HG03175 (cell line): ENCODE results near the gene HIPK2.

Experiments
- ATAC-seq: cut with Tn5 transposase; IDR thresholded peaks from one replicate; pipeline ENCODE4 v1.9.1; 2021; ENCODE audit warnings: mild to moderate bottlenecking, moderate library complexity; ENCODE audit not compliant: unreplicated experiment

HIPK2 gene

DNA sequence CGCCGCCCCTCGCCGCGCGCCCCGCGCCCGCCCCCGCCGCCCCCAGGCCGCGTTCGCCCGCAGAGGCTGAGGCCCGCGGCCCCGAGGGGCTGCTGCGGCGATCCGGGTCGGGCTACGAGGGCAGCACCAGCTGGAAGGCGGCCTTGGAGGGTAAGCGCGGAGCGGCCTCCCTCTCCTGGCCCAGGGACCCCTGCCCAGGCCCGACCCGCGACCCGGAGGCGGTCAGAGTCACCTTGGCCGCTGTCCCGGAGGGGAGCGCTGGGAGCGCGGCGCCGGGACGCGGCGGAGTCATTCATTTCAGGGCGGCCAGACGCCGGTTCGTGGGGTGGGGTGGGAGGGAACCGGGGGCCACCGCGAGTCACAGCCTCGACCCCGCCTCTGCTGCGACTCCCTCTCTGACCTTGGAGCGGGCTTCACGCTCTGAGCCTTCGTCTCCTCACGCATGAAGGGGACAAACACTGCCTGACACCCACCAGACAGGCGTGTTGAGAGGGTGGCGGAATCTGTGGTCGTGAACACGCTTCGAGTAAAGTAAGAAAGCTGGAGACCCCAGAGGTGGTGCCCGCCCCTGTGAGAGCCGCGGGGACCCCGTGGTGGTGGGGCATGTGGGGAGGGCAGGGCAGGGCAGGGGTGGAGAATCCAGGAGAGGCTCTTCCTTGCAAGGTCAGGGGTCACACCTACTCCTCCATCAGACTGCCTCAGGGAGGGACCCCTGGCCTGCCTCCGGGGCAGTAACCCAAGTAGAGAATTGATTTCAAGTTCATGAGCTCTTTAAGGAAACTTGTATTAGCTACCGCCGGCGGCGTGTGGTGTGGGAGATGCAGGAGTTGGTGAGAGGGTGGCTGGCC is 253.6 kb downstream of the HIPK2 start:
- ATAC-seq = no peak

DNA sequence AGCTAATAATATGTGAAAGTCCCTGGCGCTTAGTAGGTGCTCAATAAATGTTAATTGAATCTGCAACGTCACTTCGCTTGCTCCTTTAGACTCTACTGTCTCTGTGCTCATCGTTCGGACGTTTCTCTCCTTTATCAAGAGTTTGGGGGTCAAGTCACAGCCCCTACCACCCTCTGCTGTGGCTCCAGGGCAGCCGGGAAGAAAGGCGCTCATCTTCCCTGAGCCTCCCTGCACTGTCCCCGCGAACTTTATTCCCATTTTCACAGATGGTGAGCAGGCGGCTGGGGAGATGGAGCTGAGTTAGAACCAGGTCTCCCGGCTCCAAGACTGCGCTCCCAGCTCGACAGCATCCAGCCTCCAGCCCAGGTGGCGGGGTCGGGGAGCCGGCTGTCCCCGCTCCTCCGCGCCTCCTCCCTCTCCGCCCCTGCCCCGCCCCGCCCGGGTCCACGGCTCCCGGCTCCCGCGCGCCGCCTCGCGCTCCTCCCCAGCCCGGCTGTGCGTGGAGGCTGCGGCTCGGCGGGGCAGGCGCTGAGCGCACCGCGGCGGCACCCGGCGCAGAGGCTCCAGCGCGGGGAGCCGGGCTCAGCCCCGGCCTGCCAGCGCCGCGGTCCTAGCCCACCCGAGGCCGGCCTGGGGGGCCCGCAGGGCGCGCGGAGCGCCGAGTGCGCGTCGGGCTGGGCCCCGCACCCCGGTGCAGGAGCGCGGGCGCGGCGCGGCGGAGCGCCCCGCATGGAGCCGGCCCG is 254.4 kb downstream of the HIPK2 start, which contains the start of gene CLEC2L:
Gene CLEC2L (plus strand): TSS at position 487 of the 743 bp plus-strand sequence. CDS start 243 bp downstream, at position 730.
- ATAC-seq = no peak

DNA sequence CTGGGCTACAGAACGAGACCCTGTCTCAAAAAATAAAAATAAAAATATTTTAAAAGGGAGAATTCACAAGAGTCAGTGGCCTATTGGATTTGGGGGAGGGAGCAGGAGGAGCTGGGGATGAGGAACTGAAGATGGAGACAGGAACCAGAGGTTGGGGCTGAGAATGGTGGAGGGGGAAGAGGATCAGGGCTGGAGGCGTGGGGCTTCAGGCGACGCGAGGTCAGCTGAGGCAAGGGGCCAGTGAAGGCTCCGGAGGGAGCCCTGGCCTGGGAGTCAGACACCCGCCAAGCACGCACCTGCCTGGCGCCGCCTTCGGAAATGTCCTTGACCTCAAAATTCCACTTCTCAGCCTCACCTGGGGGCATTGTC is 255.0 kb downstream of the HIPK2 start:
- no peak for ATAC-seq

DNA sequence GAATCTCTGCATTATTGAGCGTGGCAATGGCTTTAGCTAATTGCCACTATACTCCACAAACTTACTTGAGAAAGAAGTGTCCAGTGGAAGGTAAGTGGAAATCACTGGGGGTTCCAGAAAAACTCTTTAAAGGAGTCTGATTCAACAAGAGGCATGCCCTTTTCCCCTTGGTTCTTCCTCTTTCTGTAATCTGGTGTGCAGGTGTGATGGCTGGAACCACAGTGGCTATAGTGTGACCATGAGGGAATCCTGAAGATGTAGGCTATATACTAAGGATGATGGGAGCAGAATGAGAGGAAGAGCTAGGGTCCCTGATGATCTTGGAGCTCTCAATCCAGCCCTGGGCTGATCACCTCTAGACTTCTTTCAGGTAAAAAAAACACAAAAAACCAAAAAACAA is 256.4 kb downstream of the HIPK2 start:
- no peak for ATAC-seq

DNA sequence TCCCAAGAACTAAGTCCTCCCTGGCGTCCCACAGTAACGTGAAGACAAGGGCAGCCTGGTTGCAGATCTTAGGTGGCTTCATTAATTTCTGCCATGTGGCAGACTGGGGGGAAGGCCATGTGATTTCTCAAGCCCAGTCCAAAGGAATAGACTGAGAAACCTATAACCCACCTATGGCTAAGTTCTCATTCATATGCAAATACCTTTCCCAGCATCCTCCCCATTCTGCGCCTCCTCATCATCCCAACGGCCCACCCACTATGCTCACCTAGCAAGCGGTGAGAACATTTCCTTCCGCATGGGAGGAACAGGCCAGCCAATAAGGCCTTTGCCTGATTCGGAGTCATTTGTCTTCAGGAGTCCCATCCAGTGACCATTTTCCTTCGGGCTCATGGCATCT is 262.5 kb downstream of the HIPK2 start:
- ATAC-seq = no peak
